ENCODE results near the gene FKBP10. TPM values are rescaled to one million over a fixed set of nuclear protein-coding genes. Genes with fewer than 3 reads are reported as not detected.

The FKBP10 gene
- total and polyA plus RNA-seq, 9 of the 15 experiments (the other 6 are each of a cell fraction or from before 2014, with no cell fraction given): 0.03 to 3.0 (median 1.4) TPM; not detected in 1

GRCh38 chr17:41813152-41813680 is 412 bp downstream of the FKBP10 start:
- FAIRE-seq (no peak), ATAC-seq (no peak), DNase-seq (ENCODE audit: extremely low read depth in 1 of 4, low spot score in 3 of 4) (peak in 1 of 4 experiments; percentile 3)
- Histone ChIP-seq H3K4me2 (ENCODE audit: insufficient read depth, low read length) (no peak overlapping the region), H3K9me3 (replicated peaks; ENCODE audit: control insufficient read depth, insufficient read depth, low read depth, low read length) (no peaks in the 10 kb centered on the region), H3K27me3 (ENCODE audit: control insufficient read depth in 2 of 2, insufficient read depth in 2 of 2, low read length in 2 of 2) (no peaks in the 10 kb centered on the region), H3K79me2 (ENCODE audit: control insufficient read depth, insufficient read depth, low read length) (no peaks in the 10 kb centered on the region), H3K9me1 (ENCODE audit: control insufficient read depth, insufficient read depth, low read length) (no peaks in the 10 kb centered on the region), H4K20me1 (replicated peaks; ENCODE audit: control insufficient read depth, insufficient read depth, low read length) (no peaks in the 10 kb centered on the region), H3K4me3 (no peak overlapping the region), H3K27ac (ENCODE audit: extremely low read depth, low read depth, low read length) (no peak overlapping the region), H3K9ac (ENCODE audit: insufficient read depth in 1 of 2, low read depth in 2 of 2, low read length in 2 of 2) (no peak overlapping the region; a peak in 1 of 4 replicates), H3K36me3 (ENCODE audit: control insufficient read depth, insufficient read depth, low read length) (no peaks in the 10 kb centered on the region), H2AFZ (ENCODE audit: low read depth, low read length) (no peak overlapping the region), H3K4me1 (replicated peaks in 1 of 2; ENCODE audit: control insufficient read depth in 2 of 2, insufficient read depth in 2 of 2, low read length in 2 of 2) (peaks cover 2 to 33% of the 10 kb centered on the region in 2 experiments; a peak in 3 of 5 replicates)
- no TSS peak for BruUV-seq (replicated peaks)
- in situ Hi-C loops (cut with MboI) (no loop called here), intact Hi-C loops (cut with micrococcal nuclease) (no loop called here)
- 66% methylated on average over 9 of the region's 12 CpGs for WGBS (ENCODE audit: insufficient coverage, low coverage, missing lambda C conversion rate)
- TF ChIP-seq HMBOX1 (IDR thresholded peaks at IDR 0.05) (no peak), SIRT6 (IDR thresholded peaks at IDR 0.05; ENCODE audit: low read depth, low read length) (no peak), CXXC5 (CRISPR knock-in tag; IDR thresholded peaks at IDR 0.05) (no peak), HES1 (IDR thresholded peaks at IDR 0.05; ENCODE audit: low read depth) (no peak), XRCC4 (IDR thresholded peaks at IDR 0.05; ENCODE audit: extremely low read depth, insufficient read depth, insufficient read length) (no peak), ZNF77 (CRISPR knock-in tag; IDR thresholded peaks at IDR 0.05) (no peak), PCBP2 (IDR thresholded peaks at IDR 0.05; ENCODE audit: low read depth, low read length, poor library complexity, severe bottlenecking) (no peak), CUX1 (CRISPR knock-in tag; IDR thresholded peaks at IDR 0.05) (no peak), CEBPG (CRISPR knock-in tag; IDR thresholded peaks at IDR 0.05) (no peak), CEBPG (tag; conservative IDR thresholded peaks at IDR 0.05 in 1 of 2, IDR thresholded peaks at IDR 0.05 in 1 of 2) (no peak)
- POLR2A ChIA-PET: interaction anchor here (1.3 kb wide), 1 partner anchor 125 kb away, joined by 3 read pairs; no protein-coding TSS in a partner anchor
- CTCF ChIA-PET (ENCODE audit: low intra/inter-chr PET ratio): no interaction called here

Data from K562 (cell line).